ENCODE data around the gene CMTM4.

DNA sequence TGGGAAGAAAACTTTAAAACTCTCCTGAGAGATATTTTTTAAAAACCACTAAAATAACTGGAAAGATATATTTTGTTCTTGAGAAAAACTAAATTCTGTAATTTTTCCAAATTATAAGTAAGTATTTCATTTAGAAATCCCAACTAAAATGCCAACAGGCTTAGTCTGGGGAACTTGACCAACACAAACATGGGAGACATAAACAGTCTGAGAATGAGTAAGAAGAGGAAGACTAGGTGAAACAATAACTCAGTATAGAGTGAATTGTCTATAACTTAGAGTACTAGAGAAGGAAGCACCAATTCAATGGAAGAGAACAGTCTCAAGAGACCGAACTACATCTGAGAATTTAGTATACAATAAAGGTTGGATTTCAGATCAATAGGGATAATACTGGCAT is 127.4 kb downstream of the CMTM4 start:
- TF ChIP-seq, protein P1, sequence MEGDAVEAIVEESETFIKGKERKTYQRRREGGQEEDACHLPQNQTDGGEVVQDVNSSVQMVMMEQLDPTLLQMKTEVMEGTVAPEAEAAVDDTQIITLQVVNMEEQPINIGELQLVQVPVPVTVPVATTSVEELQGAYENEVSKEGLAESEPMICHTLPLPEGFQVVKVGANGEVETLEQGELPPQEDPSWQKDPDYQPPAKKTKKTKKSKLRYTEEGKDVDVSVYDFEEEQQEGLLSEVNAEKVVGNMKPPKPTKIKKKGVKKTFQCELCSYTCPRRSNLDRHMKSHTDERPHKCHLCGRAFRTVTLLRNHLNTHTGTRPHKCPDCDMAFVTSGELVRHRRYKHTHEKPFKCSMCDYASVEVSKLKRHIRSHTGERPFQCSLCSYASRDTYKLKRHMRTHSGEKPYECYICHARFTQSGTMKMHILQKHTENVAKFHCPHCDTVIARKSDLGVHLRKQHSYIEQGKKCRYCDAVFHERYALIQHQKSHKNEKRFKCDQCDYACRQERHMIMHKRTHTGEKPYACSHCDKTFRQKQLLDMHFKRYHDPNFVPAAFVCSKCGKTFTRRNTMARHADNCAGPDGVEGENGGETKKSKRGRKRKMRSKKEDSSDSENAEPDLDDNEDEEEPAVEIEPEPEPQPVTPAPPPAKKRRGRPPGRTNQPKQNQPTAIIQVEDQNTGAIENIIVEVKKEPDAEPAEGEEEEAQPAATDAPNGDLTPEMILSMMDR (IDR thresholded peaks at IDR 0.05) = no peak
- no peak for TF ChIP-seq EZH2 (IDR thresholded peaks at IDR 0.05; ENCODE audit: borderline replicate concordance, insufficient read depth, low read depth, low read length, poor library complexity, severe bottlenecking)

All from B cell (primary cell).